Fibroblast of skin of back (primary cell): Measurements from ENCODE around the gene IPPK. TPM values are rescaled to one million over a fixed set of nuclear protein-coding genes. Genes with fewer than 3 reads are reported as not detected.

Source experiments
- DNase-seq: peaks from one replicate; pipeline ENCODE4 v3.0.0-alpha.2; 2013
- polyA plus RNA-seq, 2 experiments: library from polyadenylated mRNA; unstranded; fragments of 120-200 nt; gene quantifications; one replicate each; pipeline ENCODE4 v1.2.1, GENCODE V29; 2013; ENCODE audit not compliant: insufficient read length in 2 of 2

The IPPK gene
- 8.7 TPM for polyA plus RNA-seq (2013, experiment 1 of 2; ENCODE audit: insufficient read length)
- 6.8 TPM for polyA plus RNA-seq (2013, experiment 2 of 2; ENCODE audit: insufficient read length)

GRCh38 chr9:92669890-92670708, at the start of gene IPPK:
IPPK (minus strand) TSS chr9:92670131; CDS start chr9:92669988, 143 bp downstream.
- peak; percentile 99 for DNase-seq

- no peak for DNase-seq
Measured at GRCh38 chr9:92719028-92719647, 49.2 kb upstream of the IPPK start.

- DNase-seq = no peak
Measured at GRCh38 chr9:92718086-92719001, 48.4 kb upstream of the IPPK start.

- no peak for DNase-seq
Measured at GRCh38 chr9:92717201-92718085, 47.5 kb upstream of the IPPK start.

- peak; percentile 36 for DNase-seq
Measured at GRCh38 chr9:92716557-92716956, 46.6 kb upstream of the IPPK start.

- DNase-seq = no peak
Measured at GRCh38 chr9:92715488-92716231, 45.7 kb upstream of the IPPK start.

GRCh38 chr9:92714787-92715487, 45.0 kb upstream of the IPPK start:
- DNase-seq = no peak

- DNase-seq = no peak
Measured at GRCh38 chr9:92714016-92714415, 44.1 kb upstream of the IPPK start.

GRCh38 chr9:92713528-92713927, 43.6 kb upstream of the IPPK start:
- DNase-seq = no peak

- no peak for DNase-seq
Measured at GRCh38 chr9:92712767-92713166, 42.8 kb upstream of the IPPK start.

- DNase-seq = no peak
Measured at GRCh38 chr9:92711844-92712243, 41.9 kb upstream of the IPPK start.

GRCh38 chr9:92711146-92711545, 41.2 kb upstream of the IPPK start:
- no peak for DNase-seq

GRCh38 chr9:92710368-92710767, 40.4 kb upstream of the IPPK start:
- no peak for DNase-seq

GRCh38 chr9:92709954-92710353, 40.0 kb upstream of the IPPK start:
- DNase-seq = no peak

GRCh38 chr9:92709240-92709639, 39.3 kb upstream of the IPPK start:
- no peak for DNase-seq

GRCh38 chr9:92707530-92707929, 37.6 kb upstream of the IPPK start:
- DNase-seq = no peak

GRCh38 chr9:92706218-92706940, 36.4 kb upstream of the IPPK start:
- DNase-seq = peak; percentile 9

- DNase-seq = no peak
Measured at GRCh38 chr9:92704528-92704927, 34.6 kb upstream of the IPPK start.

GRCh38 chr9:92696619-92697018, 26.7 kb upstream of the IPPK start:
- DNase-seq = peak; percentile 31

- peak; percentile 8 for DNase-seq
Measured at GRCh38 chr9:92686954-92687353, 17.0 kb upstream of the IPPK start.
